K562 (cell line): ENCODE data around the gene FAM20B. TPM values are rescaled to one million over a fixed set of nuclear protein-coding genes. Genes with fewer than 3 reads are reported as not detected.

ENCODE experiments used
- CHD2 ChIP-seq: IDR thresholded peaks from 2 replicates; pipeline ENCODE4 v1.6.1; 2011; ENCODE audit warnings: low read depth, low read length
- DMBX1 ChIP-seq: fragments of 250-450 bp; sonication (Bioruptor Pico); IDR thresholded peaks from 2 replicates; pipeline ENCODE4 v1.8.0; 2022; ENCODE audit warnings: inconsistent platforms, mild to moderate bottlenecking, moderate library complexity, borderline replicate concordance
- E2F4 ChIP-seq: sonication (generic); formaldehyde crosslinking; IDR thresholded peaks from 2 replicates; pipeline ENCODE4 v1.8.0; 2022; ENCODE audit warnings: mild to moderate bottlenecking, low read depth, missing genetic modification reagents
- ERF ChIP-seq: fragments of 450-650 bp; formaldehyde crosslinking; IDR thresholded peaks from 2 replicates; pipeline ENCODE4 v1.4.0; 2020; ENCODE audit warnings: mild to moderate bottlenecking, mixed read lengths
- EZH2 ChIP-seq: IDR thresholded peaks from 2 replicates; pipeline ENCODE4 v1.6.1; 2012; ENCODE audit warnings: low read depth, mild to moderate bottlenecking, inconsistent platforms, low read length, borderline replicate concordance
- HMGXB4 ChIP-seq: sonication (generic); formaldehyde crosslinking; IDR thresholded peaks from 2 replicates; pipeline ENCODE4 v1.8.1; 2023; ENCODE audit warnings: mild to moderate bottlenecking, missing genetic modification reagents
- HSF4 ChIP-seq: fragments of 250-450 bp; sonication (Bioruptor Pico); IDR thresholded peaks from 2 replicates; pipeline ENCODE4 v2.1.2; 2022; ENCODE audit warnings: mild to moderate bottlenecking, moderate library complexity, borderline replicate concordance
- KDM2B ChIP-seq: fragments of 250-450 bp; sonication (Bioruptor Pico); IDR thresholded peaks from 2 replicates; pipeline ENCODE4 v1.8.0; 2021; ENCODE audit warnings: mild to moderate bottlenecking, moderate library complexity
- MEIS2 ChIP-seq: fragments of 450-650 bp; IDR thresholded peaks from 2 replicates; pipeline ENCODE4 v1.6.1; 2014; ENCODE audit warnings: mild to moderate bottlenecking; ENCODE audit not compliant: partially characterized antibody
- MIER1 ChIP-seq: fragments of 450-650 bp; IDR thresholded peaks from 2 replicates; pipeline ENCODE4 v1.6.1; 2016; ENCODE audit warnings: antibody characterized with exemption, mild to moderate bottlenecking, low read depth
- SMAD1 ChIP-seq: fragments of 150-350 bp; IDR thresholded peaks from 2 replicates; pipeline ENCODE4 v1.6.1; 2014; ENCODE audit warnings: low read length, low read depth; ENCODE audit not compliant: partially characterized antibody
- SRSF1 ChIP-seq: fragments of 200-400 bp; formaldehyde crosslinking; IDR thresholded peaks from 2 replicates; pipeline ENCODE4 v1.6.1; 2017; ENCODE audit warnings: mild to moderate bottlenecking, low read depth, low read length, moderate library complexity
- STAG1 ChIP-seq: sonication (generic); formaldehyde crosslinking; IDR thresholded peaks from 2 replicates; pipeline ENCODE4 v1.5.0; 2020; ENCODE audit warnings: missing genetic modification reagents, borderline replicate concordance
- TCF15 ChIP-seq: fragments of 250-450 bp; sonication (Bioruptor Pico); IDR thresholded peaks from 2 replicates; pipeline ENCODE4 v1.8.0; 2022; ENCODE audit warnings: moderate library complexity, mild to moderate bottlenecking, inconsistent platforms
- TSHZ1 ChIP-seq: fragments of 250-450 bp; sonication (Bioruptor Pico); IDR thresholded peaks from 2 replicates; pipeline ENCODE4 v1.4.0; 2020; ENCODE audit warnings: mild to moderate bottlenecking, moderate library complexity
- U2AF2 ChIP-seq: fragments of 200-400 bp; formaldehyde crosslinking; optimal IDR thresholded peaks from 2 replicates; pipeline ENCODE3; 2017; ENCODE audit warnings: low read depth, mild to moderate bottlenecking, low read length
- YY1 ChIP-seq, 3 experiments: IDR thresholded peaks; 2 replicates each; pipeline ENCODE4 v1.6.1; 2011; ENCODE audit warnings: low read length in 2 of 3, mild to moderate bottlenecking in 2 of 3, moderate library complexity in 2 of 3, borderline replicate concordance in 1 of 3, control low read depth in 1 of 3, low read depth in 1 of 3; ENCODE audit not compliant: insufficient read depth in 3 of 3, insufficient replicate concordance in 2 of 3, control insufficient read depth in 1 of 3, insufficient read length in 1 of 3; ENCODE audit errors: extremely low read depth in 1 of 3
- ZNF197 ChIP-seq: fragments of 200-800 bp; sonication (Bioruptor generic); IDR thresholded peaks from 2 replicates; pipeline ENCODE4 v1.6.1; 2016; ENCODE audit warnings: low read depth, missing genetic modification characterization, missing compliant biosample characterization
- ZNF655 ChIP-seq: fragments of 250-450 bp; sonication (Bioruptor Pico); IDR thresholded peaks from 2 replicates; pipeline ENCODE4 v1.5.0; 2021
- polyA plus RNA-seq, 8 experiments: library from polyadenylated mRNA; depleted of rRNA in 4 of 8; stranded (reverse) in 5 of 8; unstranded in 3 of 8; fragments of >200 nt; fragmentation: Nextera tagmentation in 2 of 8; fragmentation: Illumina TruSeq in 1 of 8; extraction: Ambion mirVana in 2 of 8; extraction: Trizol in 1 of 8; gene quantifications; 2 replicates each; pipeline versions ENCODE4 v1.2.1 to v1.2.3, GENCODE V29; 2011 to 2014; ENCODE audit warnings: inconsistent platforms in 1 of 8, missing spikeins in 1 of 8
- total RNA-seq, 7 experiments: library from RNA; depleted of rRNA in 6 of 7; stranded (reverse); fragments of >200 nt in 6 of 7; fragmentation: Illumina TruSeq in 2 of 7; extraction: Trizol in 2 of 7; gene quantifications; 2 replicates each; pipeline versions ENCODE4 v1.2.1 to v1.2.3, GENCODE V29; 2011 to 2021; ENCODE audit warnings: low replicate concordance in 1 of 7

The FAM20B gene
- total and polyA plus RNA-seq, 9 of the 15 experiments (the other 6 are each of a cell fraction or from before 2014, with no cell fraction given) = 7.2 to 67.5 (median 42.9) TPM

- no peak for TF ChIP-seq E2F4 (CRISPR knock-in tag)
- TF ChIP-seq CHD2 = no peak
- no peak for TF ChIP-seq KDM2B (CRISPR knock-in tag)
- TF ChIP-seq DMBX1 (CRISPR knock-in tag) = peak; percentile 73; the same call in 1 of the 2 replicates
- TF ChIP-seq EZH2 = no peak
- peak in 2 of 3 experiments; percentile 27 to 53 for TF ChIP-seq YY1 (IDR thresholded peaks at IDR 0.05; ENCODE audit: borderline replicate concordance in 1 of 3, control insufficient read depth in 1 of 3, extremely low read depth in 1 of 3, insufficient read depth in 3 of 3, insufficient read length in 1 of 3, insufficient replicate concordance in 2 of 3, low read depth in 1 of 3, low read length in 2 of 3)
- TF ChIP-seq ZNF197 (CRISPR knock-in tag) = no peak
- no peak for TF ChIP-seq U2AF2
- peak; percentile 29 for TF ChIP-seq MEIS2
- TF ChIP-seq HSF4 (CRISPR knock-in tag) = no peak; the same call in 1 of the 2 replicates
- TF ChIP-seq SMAD1 = peak; percentile 86
- TF ChIP-seq TCF15 (CRISPR knock-in tag) = no peak
- no peak for TF ChIP-seq MIER1
- no peak for TF ChIP-seq STAG1
- no peak for TF ChIP-seq ZNF655 (CRISPR knock-in tag)
- no peak for TF ChIP-seq ERF (CRISPR knock-in tag)
- TF ChIP-seq SRSF1 = no peak
- TF ChIP-seq HMGXB4 (CRISPR knock-in tag) = no peak
- no peak for TF ChIP-seq TSHZ1
Measured at GRCh38 chr1:179016706-179017382, 8.8 kb upstream of the FAM20B start (continued).
